ENCODE results near the gene OSM.

Gene OSM

DNA sequence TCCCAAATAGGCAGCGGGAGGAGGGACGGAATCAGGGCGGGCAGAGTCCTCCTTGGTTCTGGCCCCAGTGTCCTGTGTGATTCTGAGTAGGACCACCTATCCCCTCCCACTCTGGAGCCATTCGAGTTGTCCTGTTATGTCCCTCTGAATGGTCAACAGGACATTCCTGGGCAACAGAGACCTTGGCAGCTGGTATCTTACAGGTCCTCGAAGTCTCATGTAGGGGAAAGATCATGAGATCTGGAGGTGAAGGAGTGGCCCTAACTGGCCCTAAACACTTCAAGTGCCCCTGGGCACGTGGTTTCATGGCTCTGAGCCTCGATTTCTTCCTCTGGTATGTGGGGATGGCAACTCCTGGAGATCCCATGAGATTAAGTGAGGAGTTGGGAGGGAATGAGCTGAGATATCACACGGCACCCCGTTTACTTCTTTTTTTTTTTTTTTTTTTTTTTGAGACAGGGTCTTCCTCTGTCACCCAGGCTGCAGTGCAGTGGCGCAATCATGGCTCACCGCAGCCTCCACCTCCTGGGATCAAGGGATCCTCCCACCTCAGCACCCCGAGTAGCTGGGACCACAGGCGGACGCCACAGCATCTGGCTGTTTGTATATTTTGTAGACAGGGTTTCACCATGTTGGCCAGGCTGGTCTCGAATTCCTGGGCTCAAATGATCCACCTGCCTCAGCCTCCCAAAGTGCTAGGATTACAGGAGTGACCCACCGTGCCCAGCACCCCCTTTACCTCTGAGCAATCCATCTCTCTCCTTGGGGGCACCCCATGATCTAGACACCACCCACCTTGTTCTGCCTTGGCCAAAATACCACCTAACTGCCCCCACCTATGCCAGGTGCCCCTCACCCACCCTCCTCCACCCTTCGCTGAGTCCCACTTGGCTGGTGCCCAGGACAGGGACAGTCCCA, 26.9 kb downstream of the OSM start:
- H4K20me1 ChIP-seq (ENCODE audit: insufficient read depth, low read length): no peaks in the 10 kb centered on the region
- H3K79me2 ChIP-seq (ENCODE audit: low read length): no peaks in the 10 kb centered on the region
- H3K4me2 ChIP-seq (ENCODE audit: low read length): no peak overlapping the region
- peaks cover 4% of the 10 kb centered on the region; the same call in 1 of the 2 replicates for H3K27me3 ChIP-seq (ENCODE audit: low read depth, low read length)
- no peaks in the 10 kb centered on the region for H3K36me3 ChIP-seq (replicated peaks; ENCODE audit: low read depth, low read length)
- no peak overlapping the region for H2AFZ ChIP-seq (ENCODE audit: low read depth, low read length)
- no peaks in the 10 kb centered on the region for H3K9me3 ChIP-seq (ENCODE audit: insufficient read depth, low read length)
- no peak overlapping the region for H3K4me3 ChIP-seq (ENCODE audit: low read length)
- TF ChIP-seq, protein P1, sequence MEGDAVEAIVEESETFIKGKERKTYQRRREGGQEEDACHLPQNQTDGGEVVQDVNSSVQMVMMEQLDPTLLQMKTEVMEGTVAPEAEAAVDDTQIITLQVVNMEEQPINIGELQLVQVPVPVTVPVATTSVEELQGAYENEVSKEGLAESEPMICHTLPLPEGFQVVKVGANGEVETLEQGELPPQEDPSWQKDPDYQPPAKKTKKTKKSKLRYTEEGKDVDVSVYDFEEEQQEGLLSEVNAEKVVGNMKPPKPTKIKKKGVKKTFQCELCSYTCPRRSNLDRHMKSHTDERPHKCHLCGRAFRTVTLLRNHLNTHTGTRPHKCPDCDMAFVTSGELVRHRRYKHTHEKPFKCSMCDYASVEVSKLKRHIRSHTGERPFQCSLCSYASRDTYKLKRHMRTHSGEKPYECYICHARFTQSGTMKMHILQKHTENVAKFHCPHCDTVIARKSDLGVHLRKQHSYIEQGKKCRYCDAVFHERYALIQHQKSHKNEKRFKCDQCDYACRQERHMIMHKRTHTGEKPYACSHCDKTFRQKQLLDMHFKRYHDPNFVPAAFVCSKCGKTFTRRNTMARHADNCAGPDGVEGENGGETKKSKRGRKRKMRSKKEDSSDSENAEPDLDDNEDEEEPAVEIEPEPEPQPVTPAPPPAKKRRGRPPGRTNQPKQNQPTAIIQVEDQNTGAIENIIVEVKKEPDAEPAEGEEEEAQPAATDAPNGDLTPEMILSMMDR (IDR thresholded peaks at IDR 0.05; ENCODE audit: low read depth, low read length): no peak
- no peak for TF ChIP-seq EZH2phosphoT487 (IDR thresholded peaks at IDR 0.05; ENCODE audit: low read depth)
- H3K4me1 ChIP-seq (ENCODE audit: low read length): peaks cover 12% of the 10 kb centered on the region
- H3K9ac ChIP-seq (ENCODE audit: low read length): no peak overlapping the region
- H3K27ac ChIP-seq (ENCODE audit: low read length): no peak overlapping the region

DNA sequence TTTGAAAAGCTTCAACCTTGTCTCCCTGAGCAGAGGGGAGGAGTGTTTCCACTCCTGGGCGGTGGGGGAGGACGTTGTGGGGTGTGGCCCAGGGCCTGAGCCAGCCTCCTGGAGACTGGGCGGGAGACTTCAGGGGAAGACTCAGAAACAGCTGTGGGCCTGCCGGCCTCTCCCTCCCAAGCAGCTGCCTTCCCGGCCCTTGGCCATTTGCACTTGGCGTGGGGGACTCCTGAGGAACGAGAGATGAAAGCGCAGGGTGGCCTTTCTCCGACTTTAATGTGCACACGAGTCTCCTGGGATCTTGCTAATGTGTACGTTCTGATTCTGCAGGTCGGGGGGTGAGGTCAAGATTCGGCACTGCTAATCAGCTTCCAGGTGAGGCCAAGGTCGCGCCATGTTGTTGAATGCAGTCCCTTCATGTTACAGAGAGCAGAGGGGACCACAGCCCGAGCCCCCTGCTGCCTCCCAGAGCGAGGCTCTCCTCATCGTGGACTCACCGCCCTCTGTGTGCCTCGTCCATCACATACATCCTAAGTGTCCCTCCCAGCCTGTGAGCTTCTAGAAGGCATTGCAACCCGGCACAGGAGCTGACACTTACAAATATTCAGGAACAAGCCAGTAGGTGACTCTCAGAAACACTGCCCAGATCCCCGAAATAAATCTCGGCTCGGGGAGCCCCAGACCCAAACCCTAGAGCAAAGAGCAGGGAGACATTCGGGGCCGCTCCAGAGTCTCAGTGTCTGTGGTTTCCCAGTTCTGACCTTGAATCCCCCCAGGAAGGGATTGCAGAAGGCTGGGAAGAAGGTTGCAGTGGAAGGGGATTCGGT, 27.8 kb downstream of the OSM start:
- Histone ChIP-seq H3K9me3 (ENCODE audit: insufficient read depth, low read length) (no peaks in the 10 kb centered on the region), H3K27me3 (ENCODE audit: low read depth, low read length) (0 out of 2 replicates have a peak, but pooled peaks cover 4% of the 10 kb centered on the region), H2AFZ (ENCODE audit: low read depth, low read length) (no peak overlapping the region), H3K4me2 (ENCODE audit: low read length) (no peak overlapping the region), H3K79me2 (ENCODE audit: low read length) (no peaks in the 10 kb centered on the region), H3K9ac (ENCODE audit: low read length) (no peak overlapping the region), H4K20me1 (ENCODE audit: insufficient read depth, low read length) (no peaks in the 10 kb centered on the region), H3K27ac (ENCODE audit: low read length) (no peak overlapping the region), H3K4me3 (ENCODE audit: low read length) (no peak overlapping the region), H3K36me3 (replicated peaks; ENCODE audit: low read depth, low read length) (no peaks in the 10 kb centered on the region), H3K4me1 (ENCODE audit: low read length) (peaks cover 12% of the 10 kb centered on the region)
- TF ChIP-seq, protein P1 (IDR thresholded peaks at IDR 0.05; ENCODE audit: low read depth, low read length): no peak
- no peak for TF ChIP-seq EZH2phosphoT487 (IDR thresholded peaks at IDR 0.05; ENCODE audit: low read depth)

DNA sequence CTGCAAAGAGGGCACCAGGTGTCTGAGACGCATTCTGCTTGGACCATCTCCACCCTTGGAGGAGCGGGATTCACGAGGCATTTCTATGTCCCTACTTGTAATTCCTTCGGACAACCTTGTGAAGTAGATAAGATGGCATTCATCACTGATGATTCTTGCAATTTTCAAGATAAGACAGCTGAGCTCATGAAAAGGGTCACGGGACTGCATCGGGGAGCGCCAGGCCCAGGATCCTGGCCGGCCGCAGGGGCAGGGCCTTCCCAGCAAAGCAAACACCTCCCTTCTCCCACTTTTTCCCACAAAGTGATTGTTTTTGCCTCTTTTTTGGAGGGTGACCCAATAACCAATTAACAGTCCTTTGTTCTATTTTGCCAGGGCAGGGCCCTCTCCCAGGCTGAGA, 28.5 kb downstream of the OSM start:
- peaks cover 12% of the 10 kb centered on the region for H3K4me1 ChIP-seq (ENCODE audit: low read length)
- no peak overlapping the region for H2AFZ ChIP-seq (ENCODE audit: low read depth, low read length)
- no peak overlapping the region for H3K9ac ChIP-seq (ENCODE audit: low read length)
- H3K79me2 ChIP-seq (ENCODE audit: low read length): no peaks in the 10 kb centered on the region
- H3K4me2 ChIP-seq (ENCODE audit: low read length): no peak overlapping the region
- TF ChIP-seq, protein P1 (IDR thresholded peaks at IDR 0.05; ENCODE audit: low read depth, low read length): no peak
- no peak for TF ChIP-seq EZH2phosphoT487 (IDR thresholded peaks at IDR 0.05; ENCODE audit: low read depth)
- H3K4me3 ChIP-seq (ENCODE audit: low read length): no peak overlapping the region
- no peaks in the 10 kb centered on the region for H4K20me1 ChIP-seq (ENCODE audit: insufficient read depth, low read length)
- H3K9me3 ChIP-seq (ENCODE audit: insufficient read depth, low read length): no peaks in the 10 kb centered on the region
- H3K36me3 ChIP-seq (replicated peaks; ENCODE audit: low read depth, low read length): no peaks in the 10 kb centered on the region
- no peak overlapping the region for H3K27ac ChIP-seq (ENCODE audit: low read length)
- H3K27me3 ChIP-seq (ENCODE audit: low read depth, low read length): 0 out of 2 replicates have a peak, but pooled peaks cover 4% of the 10 kb centered on the region

DNA sequence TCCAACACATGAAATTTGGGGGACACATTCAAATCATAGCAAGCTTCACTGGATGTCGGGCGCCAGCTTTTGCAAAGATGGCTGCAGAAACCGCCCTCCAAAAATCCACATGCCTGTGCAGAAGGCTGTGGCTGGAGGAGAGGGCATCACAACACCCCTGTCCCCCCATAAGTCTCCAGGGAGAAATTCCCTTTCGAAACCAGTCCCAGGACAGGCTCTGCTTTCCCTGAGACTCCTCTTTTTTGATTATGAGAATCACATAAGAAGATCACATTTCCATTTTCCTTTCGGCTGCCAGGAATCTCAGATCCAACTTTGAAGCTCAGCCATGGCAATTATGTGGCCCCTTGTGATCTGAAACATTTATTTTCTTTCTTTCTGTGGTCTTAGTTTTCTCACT, 29.8 kb downstream of the OSM start:
- Histone ChIP-seq H3K9ac (ENCODE audit: low read length) (no peak overlapping the region), H3K79me2 (ENCODE audit: low read length) (no peaks in the 10 kb centered on the region)

More for the DNA sequence above, 29.8 kb downstream of the OSM start:
- Histone ChIP-seq H3K4me2 (ENCODE audit: low read length) (no peak overlapping the region), H3K9me3 (ENCODE audit: insufficient read depth, low read length) (no peaks in the 10 kb centered on the region), H4K20me1 (ENCODE audit: insufficient read depth, low read length) (no peaks in the 10 kb centered on the region), H3K4me3 (ENCODE audit: low read length) (no peak overlapping the region), H3K27me3 (ENCODE audit: low read depth, low read length) (0 out of 2 replicates have a peak, but pooled peaks cover 12% of the 10 kb centered on the region), H2AFZ (ENCODE audit: low read depth, low read length) (no peak overlapping the region), H3K27ac (ENCODE audit: low read length) (no peak overlapping the region), H3K4me1 (ENCODE audit: low read length) (peaks cover 12% of the 10 kb centered on the region), H3K36me3 (replicated peaks; ENCODE audit: low read depth, low read length) (no peaks in the 10 kb centered on the region)
- no peak for TF ChIP-seq EZH2phosphoT487 (IDR thresholded peaks at IDR 0.05; ENCODE audit: low read depth)
- TF ChIP-seq, protein P1 (IDR thresholded peaks at IDR 0.05; ENCODE audit: low read depth, low read length): no peak

Measured in OCI-LY3 (cell line).